Testis (tissue), 2 donors: ENCODE measurements around the gene OR8D1.

Experiments used
- CTCF ChIP-seq, 3 experiments: fragments of 450-650 bp in 2 of 3; fragments of 200-600 bp in 1 of 3; sonication (generic) in 1 of 3; IDR thresholded peaks; one replicate each; pipeline ENCODE4 v1.5.1; 2016 to 2019; ENCODE audit warnings: antibody characterized with exemption in 3 of 3, mild to moderate bottlenecking in 2 of 3, moderate library complexity in 1 of 3
- POLR2A ChIP-seq: fragments of 450-650 bp; IDR thresholded peaks from one replicate; pipeline ENCODE4 v1.6.1; 2017; ENCODE audit warnings: antibody characterized with exemption, mild to moderate bottlenecking, moderate library complexity

DNA sequence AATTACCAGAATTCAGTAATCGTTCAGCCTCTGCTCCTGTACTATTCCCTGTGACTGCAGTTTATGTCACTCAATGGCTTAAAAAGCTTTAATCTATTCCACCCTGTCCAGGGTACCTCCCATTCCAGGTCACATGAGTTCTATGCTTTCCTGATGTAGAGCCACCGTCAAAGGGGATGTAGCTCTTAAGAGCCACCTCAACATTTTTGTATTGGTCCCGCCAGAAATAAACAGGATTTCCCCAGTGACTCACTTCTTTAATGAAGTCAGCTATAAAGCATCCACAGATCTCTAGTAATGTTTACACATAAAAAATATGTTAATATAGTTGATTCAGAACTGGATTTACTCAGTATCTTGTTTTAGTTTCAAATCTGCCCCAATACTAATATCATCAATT is 1.3 kb upstream of the OR8D1 start:
- TF ChIP-seq POLR2A (no peak), CTCF (IDR thresholded peaks at IDR 0.05) (no peak)
